Measurements from ENCODE around the gene TPRX2. TPM values are rescaled to one million over a fixed set of nuclear protein-coding genes. Genes with fewer than 3 reads are reported as not detected.
"Not testable (repeated sequence)": the region's sequence is repeated elsewhere in the genome, so short reads cannot be mapped to it uniquely, and the experiment has no call there.

The TPRX2 gene
- total RNA-seq, 1 experiment from 2014 or later, result not detected

GRCh38 chr19:47854459-47854858 is 4.6 kb upstream of the TPRX2 start:
- Histone ChIP-seq H3K9me2 (replicated peaks; ENCODE audit: low read length) (no peaks in the 10 kb centered on the region), H3K9me3 (ENCODE audit: low read length) (no peaks in the 10 kb centered on the region), H3K4me3 (ENCODE audit: low read length) (no peak overlapping the region), H3K27me3 (ENCODE audit: low read length) (no peaks in the 10 kb centered on the region; the same call in 1 of the 2 replicates), H3K4me2 (ENCODE audit: low read length) (no peak overlapping the region), H3K27ac (ENCODE audit: low read length) (no peak overlapping the region), H3K79me2 (ENCODE audit: low read length) (no peaks in the 10 kb centered on the region), H3F3A (ENCODE audit: low read length, unreplicated experiment) (no peaks in the 10 kb centered on the region), H3K36me3 (ENCODE audit: low read depth, low read length) (no peaks in the 10 kb centered on the region), H4K20me1 (ENCODE audit: low read length) (no peaks in the 10 kb centered on the region), H2AFZ (ENCODE audit: low read length) (no peak overlapping the region), H3K9ac (ENCODE audit: low read length) (no peak overlapping the region), H3K4me1 (ENCODE audit: insufficient read depth, low read length) (no peaks in the 10 kb centered on the region)
- ChIA-PET POLR2A (ENCODE audit: unreplicated experiment) (no interaction called here), CTCF (no interaction called here)
- DNase-seq (no peak), ATAC-seq (no peak)
- no TSS peak for BruUV-seq (replicated peaks)
- intact Hi-C loops (cut with micrococcal nuclease), result no loop called here
- TF ChIP-seq CTCF (conservative IDR thresholded peaks at IDR 0.05; ENCODE audit: low read depth, low read length) (no peak), EZH2phosphoT487 (IDR thresholded peaks at IDR 0.05; ENCODE audit: borderline replicate concordance, low read length) (no peak), EZH2 (IDR thresholded peaks at IDR 0.05; ENCODE audit: low read length, unreplicated experiment) (no peak)

DNA sequence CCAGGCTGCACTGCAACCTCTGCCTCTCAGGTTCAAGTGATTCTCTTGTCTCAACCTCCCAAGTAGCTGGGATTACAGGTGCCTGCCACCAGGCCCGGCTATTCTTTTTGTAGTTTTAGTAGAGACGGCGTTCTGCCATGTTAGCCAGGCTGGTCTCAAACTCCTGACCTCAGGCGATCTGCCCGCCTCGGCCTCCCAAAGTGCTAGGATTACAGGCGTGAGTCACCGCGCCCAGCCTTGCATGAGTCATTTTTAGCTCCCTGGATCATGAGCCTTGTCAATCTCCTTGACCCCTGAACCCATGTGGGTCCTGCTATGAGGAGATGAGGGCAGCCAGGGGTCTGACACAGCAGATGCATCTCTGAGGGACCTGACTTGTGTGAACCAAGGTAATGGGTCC is 804 bp upstream of the TPRX2 start:
- H3F3A ChIP-seq (ENCODE audit: low read length, unreplicated experiment); CTCF ChIA-PET; H4K20me1 ChIP-seq (ENCODE audit: low read length); H3K4me2 ChIP-seq (ENCODE audit: low read length); H3K27me3 ChIP-seq (ENCODE audit: low read length); H2AFZ ChIP-seq (ENCODE audit: low read length); H3K9ac ChIP-seq (ENCODE audit: low read length); intact Hi-C loops (cut with micrococcal nuclease); H3K27ac ChIP-seq (ENCODE audit: low read length); H3K4me3 ChIP-seq (ENCODE audit: low read length); H3K9me3 ChIP-seq (ENCODE audit: low read length); H3K9me2 ChIP-seq (replicated peaks; ENCODE audit: low read length); ATAC-seq; H3K4me1 ChIP-seq (ENCODE audit: insufficient read depth, low read length); H3K36me3 ChIP-seq (ENCODE audit: low read depth, low read length); BruUV-seq (replicated peaks); POLR2A ChIA-PET (ENCODE audit: unreplicated experiment); H3K79me2 ChIP-seq (ENCODE audit: low read length): not testable (repeated sequence)
- DNase-seq, result peak; percentile 16

DNA sequence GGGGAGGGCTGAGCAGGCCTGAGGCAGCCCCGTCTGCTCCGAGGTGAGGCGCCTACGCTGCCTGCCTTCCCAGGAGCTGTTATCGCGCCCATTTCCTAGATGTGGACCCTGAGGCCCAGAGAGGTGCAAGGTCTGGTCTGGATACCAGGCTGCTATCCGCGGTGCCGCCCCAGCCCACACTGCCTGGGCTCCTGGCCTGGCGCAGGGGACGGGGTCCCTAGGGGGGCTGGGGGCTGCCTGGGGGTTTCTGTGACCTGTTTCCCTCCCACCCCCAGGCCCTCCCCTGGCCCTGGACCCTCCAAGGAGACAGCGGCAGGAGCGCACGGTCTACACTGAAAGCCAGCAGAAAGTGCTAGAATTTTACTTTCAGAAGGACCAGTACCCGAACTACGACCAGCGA is 803 bp downstream of the TPRX2 start:
- H3K4me3 ChIP-seq (ENCODE audit: low read length); H3F3A ChIP-seq (ENCODE audit: low read length, unreplicated experiment); ATAC-seq; H3K79me2 ChIP-seq (ENCODE audit: low read length); H2AFZ ChIP-seq (ENCODE audit: low read length); H3K36me3 ChIP-seq (ENCODE audit: low read depth, low read length); H3K4me2 ChIP-seq (ENCODE audit: low read length); H3K4me1 ChIP-seq (ENCODE audit: insufficient read depth, low read length); CTCF ChIA-PET; H3K27ac ChIP-seq (ENCODE audit: low read length); POLR2A ChIA-PET (ENCODE audit: unreplicated experiment); H3K9me2 ChIP-seq (replicated peaks; ENCODE audit: low read length); H3K9me3 ChIP-seq (ENCODE audit: low read length); H4K20me1 ChIP-seq (ENCODE audit: low read length); DNase-seq; H3K9ac ChIP-seq (ENCODE audit: low read length); H3K27me3 ChIP-seq (ENCODE audit: low read length); BruUV-seq (replicated peaks): not testable (repeated sequence)
- intact Hi-C loops (cut with micrococcal nuclease), result loop anchor here (5.0 kb wide), 1 partner anchor 48 kb away; no protein-coding TSS in a partner anchor

- Histone ChIP-seq H3K4me3 (ENCODE audit: low read length) (no peak overlapping the region), H3K27ac (ENCODE audit: low read length) (no peak overlapping the region), H3K9me2 (replicated peaks; ENCODE audit: low read length) (no peaks in the 10 kb centered on the region), H3F3A (ENCODE audit: low read length, unreplicated experiment) (no peaks in the 10 kb centered on the region), H3K4me1 (ENCODE audit: insufficient read depth, low read length) (no peaks in the 10 kb centered on the region), H4K20me1 (ENCODE audit: low read length) (no peaks in the 10 kb centered on the region), H3K9me3 (ENCODE audit: low read length) (no peaks in the 10 kb centered on the region), H3K9ac (ENCODE audit: low read length) (no peak overlapping the region), H2AFZ (ENCODE audit: low read length) (no peak overlapping the region), H3K36me3 (ENCODE audit: low read depth, low read length) (no peaks in the 10 kb centered on the region; the same call in 1 of the 2 replicates), H3K27me3 (ENCODE audit: low read length) (no peaks in the 10 kb centered on the region), H3K4me2 (ENCODE audit: low read length) (no peak overlapping the region), H3K79me2 (ENCODE audit: low read length) (no peaks in the 10 kb centered on the region)
- ChIA-PET CTCF (no interaction called here), POLR2A (ENCODE audit: unreplicated experiment) (no interaction called here)
- no peak for DNase-seq
- intact Hi-C loops (cut with micrococcal nuclease), result loop anchor here (5.0 kb wide), 1 partner anchor 48 kb away; no protein-coding TSS in a partner anchor
- no peak for ATAC-seq
- BruUV-seq (replicated peaks), result no TSS peak
- TF ChIP-seq EZH2 (IDR thresholded peaks at IDR 0.05; ENCODE audit: low read length, unreplicated experiment), result no peak
- TF ChIP-seq EZH2phosphoT487 (IDR thresholded peaks at IDR 0.05; ENCODE audit: borderline replicate concordance, low read length), result no peak
- no peak for TF ChIP-seq CTCF (conservative IDR thresholded peaks at IDR 0.05; ENCODE audit: low read depth, low read length)
Measured at GRCh38 chr19:47860602-47861297, 1.7 kb downstream of the TPRX2 start.

Data from PC-3 (cell line).